Activated CD4-positive, alpha-beta T cell treated with anti-CD3 and anti-CD28 coated beads, Interleukin-2, amount 50 U/mL, for 16 hours (primary cell): ENCODE measurements around the gene TIGAR.

Experiments
- DNase-seq: peaks from one replicate; pipeline ENCODE4 v3.0.0-alpha.2; 2020

TIGAR gene

DNA sequence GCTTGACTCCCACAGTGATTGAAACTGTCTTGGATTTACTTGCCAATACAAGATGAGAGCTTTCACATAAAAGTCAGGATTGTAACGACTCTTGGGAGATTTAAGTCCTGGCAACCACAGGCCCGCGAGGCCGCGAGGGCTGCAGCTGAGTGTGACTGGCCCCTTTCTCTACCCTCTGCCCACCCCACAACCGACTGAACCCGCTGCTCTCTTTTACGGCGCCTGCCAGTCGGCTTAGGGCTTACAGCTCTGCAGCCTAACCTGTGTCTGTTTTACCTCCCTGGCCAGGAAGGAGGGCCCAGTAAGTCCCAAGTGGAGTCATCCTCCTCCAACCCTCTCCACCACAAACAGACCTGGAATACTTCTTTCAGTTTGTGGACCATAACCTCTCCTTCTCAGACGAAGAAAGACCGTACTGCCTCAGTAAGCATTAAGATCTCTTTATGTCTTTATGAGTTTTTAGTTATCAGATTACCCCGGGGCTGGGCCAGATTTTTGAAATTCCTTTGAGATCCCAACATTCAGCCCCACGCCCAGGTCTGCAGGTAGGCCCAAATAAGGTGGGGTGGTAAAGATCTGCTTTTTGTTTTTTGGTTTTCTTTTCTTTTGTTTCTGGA lies 12.6 kb upstream of the TIGAR start:
- DNase-seq: no peak

DNA sequence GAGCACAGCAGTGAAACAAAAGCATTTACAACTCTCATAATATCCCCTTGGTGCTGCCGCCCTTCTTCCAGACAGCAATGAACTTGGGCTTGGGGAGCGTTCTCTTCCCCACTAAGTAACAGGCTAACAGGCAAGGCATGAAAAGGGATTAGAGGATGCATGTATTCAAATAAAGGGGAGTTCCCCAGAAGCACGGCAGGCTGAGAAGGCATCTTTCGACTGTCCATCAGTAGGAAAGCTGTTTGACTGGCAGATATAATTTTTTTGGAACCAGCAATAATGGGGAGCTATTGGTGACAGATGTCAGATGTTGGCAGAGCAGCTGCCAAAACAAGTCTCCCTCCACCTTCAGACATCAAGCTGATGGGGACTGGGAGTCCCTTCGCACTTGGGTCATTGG lies 9.2 kb upstream of the TIGAR start:
- DNase-seq: no peak

DNA sequence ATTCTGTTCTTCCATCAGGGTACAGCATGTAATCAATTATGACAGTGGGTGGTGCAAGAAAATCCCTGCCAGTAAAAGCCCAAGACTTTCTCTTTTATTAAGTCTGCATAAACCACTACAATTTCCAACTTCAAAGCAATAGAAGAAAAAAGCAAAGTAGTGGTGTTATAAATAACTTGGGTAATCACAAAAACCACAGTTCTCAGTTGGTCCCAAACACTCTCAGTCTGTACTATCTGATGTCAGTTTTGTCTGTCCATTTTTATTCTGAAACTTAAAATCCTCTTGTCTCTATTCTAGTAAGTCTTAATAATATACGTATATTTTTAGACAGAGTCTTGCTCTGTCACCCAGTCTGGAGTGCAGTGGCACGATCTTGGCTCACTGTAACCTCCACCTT lies 8.8 kb upstream of the TIGAR start:
- DNase-seq: no peak

DNA sequence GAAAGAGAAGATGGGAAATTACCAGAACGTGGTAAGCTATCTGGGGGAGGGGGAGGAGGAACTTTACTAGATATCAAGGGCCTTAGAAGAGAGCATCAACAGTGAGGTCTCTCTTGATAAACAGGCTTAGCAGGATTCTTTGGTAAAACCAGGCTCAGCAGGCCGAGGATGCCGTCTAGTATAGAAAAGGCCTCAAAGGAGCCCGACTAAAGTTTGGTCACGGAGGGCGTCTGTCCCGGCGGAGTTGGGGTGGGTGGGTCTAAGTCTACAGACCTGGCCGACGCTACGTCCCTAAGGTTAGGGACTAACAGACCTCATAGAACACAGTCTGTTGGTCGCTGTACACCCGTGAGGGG lies 538 bp upstream of the TIGAR start:
- DNase-seq: no peak

DNA sequence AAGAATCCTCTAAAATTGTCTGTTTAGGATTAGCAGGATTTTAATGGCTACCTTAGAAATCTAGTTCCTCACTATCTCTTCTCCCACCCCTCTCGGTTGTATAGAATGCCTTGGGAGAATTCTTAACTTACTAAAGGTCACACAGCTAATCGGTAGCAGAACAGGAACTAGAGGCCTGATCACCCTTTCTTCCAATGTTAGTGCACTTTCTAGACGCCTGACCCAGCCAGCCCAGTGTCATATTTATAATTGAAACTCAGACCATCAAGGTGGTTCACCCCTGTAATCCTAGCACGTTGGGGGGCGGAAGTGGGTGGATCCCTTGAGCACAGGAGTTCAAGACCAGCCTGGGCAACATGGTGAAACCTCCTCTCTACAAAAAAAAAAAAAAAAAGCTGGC lies 1.7 kb downstream of the TIGAR start:
- DNase-seq: no peak

DNA sequence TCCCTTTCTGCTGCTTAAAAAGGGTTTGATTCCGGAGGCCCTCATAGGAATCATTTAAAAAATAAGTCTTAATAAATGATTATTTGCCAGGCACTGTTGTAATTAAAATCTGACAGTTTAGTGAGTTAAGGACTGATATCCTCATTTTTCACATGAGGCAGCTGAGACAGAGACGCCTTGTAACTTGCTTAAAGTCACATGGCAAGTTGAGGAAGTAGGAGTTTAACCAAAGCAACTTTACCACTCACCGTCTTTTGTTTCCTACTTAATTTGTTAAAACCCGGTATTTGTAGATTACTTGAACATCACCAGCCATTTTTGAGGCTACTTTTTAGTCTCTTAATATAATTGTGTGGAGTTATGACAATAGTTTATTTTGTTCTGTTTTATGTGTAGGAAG lies 2.4 kb downstream of the TIGAR start:
- no peak for DNase-seq

DNA sequence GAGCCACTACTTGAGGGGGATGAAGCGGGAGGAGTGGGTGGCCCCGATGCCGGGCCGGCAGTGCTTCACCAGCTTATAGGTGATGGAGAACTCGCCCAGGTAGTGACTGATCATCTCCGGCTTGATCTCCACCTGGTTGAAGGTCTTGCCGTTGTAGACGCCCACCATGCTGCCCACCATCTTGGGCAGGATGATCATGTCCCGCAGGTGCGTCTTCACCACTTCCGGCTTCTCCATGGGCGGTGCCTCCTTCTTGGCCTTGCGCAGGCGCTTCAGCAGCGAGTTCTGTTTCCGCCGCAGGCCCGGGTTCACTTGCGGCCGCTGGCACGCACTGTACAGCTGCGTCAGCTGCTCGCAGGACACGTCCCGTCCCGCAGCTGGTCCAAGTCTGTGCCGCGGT lies 3.4 kb downstream of the TIGAR start:
- DNase-seq: no peak

DNA sequence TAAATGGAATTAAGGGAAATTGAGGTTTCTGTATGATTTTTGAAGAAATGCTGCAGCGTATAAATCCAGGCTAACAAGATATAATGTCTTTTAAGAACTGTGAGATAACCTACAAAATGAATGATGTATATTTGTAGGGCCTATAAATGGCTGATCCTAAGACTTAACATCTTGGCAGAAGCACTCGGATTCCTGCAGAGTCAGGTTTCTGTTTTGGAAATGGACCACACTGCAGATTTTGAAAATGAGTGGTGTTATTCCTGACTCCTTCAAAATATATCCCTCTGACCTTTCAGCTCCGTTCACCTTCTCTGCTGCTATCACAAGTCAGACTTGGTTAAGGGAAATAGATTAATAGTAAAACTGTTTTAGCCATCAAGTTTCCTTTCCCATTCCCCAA lies 5.0 kb downstream of the TIGAR start:
- no peak for DNase-seq

DNA sequence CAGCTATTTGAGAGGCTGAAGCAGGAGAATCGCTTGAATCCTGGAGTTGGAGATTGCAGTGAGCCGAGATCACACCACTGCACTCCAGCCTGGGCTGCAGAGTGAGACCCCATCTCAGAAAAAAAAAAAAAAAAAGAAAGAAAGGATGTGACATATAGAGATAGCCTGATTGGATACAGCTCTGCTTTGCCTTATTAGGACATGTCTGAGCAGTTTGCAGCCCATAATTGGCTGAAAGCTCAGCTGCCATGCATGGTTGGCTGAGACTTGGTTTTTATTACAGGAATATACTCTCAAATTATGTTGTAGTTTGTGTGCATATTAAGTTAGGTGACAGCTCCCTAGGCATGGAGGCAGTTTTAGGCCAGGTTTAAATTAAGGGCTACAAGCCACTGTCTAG lies 6.3 kb downstream of the TIGAR start:
- no peak for DNase-seq

DNA sequence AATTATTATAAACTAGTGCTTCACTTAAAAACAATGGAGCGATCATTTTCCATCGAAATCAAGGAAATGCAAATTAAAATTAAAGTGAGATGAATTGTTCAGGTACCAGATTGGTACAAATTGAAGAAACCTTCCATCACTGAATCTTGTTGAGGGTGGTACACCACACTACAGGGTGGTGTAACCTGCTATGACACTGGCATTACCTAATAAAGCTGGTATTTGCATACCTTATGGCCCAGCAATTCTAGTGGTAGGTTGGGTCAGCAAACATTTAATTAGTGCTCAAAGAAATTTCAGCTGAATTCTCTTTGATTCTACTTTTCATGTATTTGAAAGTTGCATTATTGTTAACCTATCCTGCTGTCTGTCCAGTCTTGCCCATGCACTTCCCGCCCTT lies 9.2 kb downstream of the TIGAR start:
- DNase-seq: no peak

DNA sequence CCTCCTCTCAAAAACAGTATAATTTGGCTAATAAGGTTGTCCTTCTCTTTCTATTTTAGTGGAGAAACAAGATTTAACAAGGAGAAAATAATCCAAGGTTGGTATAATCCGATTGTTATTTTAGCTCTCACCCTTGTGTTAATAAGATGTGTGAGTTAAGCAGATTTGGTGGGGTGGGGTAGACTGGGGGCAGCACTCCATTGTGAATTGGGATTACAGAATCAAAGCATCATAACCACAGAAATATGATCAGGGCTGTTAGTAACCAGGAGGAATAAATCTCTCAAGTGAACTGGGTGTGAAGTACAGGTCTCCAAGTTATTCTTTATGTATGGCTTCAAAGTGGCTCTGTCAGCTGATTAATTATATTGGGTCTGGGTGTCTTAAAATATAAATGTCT lies 10.2 kb downstream of the TIGAR start:
- DNase-seq: no peak

DNA sequence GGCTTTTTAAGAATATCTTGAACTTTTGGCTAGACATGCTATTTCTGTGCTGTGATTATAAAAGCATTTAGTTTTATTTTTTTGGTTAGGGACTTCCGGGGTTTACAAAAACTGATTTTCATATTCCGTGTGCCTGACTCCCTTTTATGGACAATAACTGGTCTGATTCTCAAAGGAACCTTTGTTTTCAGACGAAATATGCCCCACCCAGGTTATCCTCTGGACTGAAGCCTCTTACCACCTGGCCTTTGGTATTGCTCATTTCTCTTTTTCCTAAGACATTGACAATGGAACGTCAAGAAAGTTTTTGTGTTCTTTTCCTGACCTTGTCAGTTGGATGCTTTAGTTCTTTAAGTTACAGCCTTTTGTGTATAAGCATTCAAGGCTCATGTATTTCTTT lies 10.8 kb downstream of the TIGAR start:
- no peak for DNase-seq

DNA sequence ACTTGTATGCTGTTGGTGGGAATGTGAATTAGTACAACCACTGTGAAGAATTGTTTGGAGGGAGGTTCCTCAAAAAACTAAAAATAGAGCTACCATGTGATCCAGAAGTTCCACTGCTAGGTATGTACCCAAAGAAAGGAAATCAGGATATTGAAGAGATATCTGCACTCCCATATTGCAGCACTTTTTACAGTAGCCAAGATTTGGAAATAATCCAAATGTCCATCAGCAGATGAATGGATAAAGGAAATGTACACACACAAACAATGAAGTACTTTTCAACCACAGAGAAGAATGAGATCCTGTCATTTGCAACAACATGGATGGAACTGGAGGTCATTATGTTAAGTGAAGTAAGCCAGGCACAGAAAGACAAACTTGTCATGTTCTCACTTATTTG lies 25.9 kb downstream of the TIGAR start:
- DNase-seq: no peak

DNA sequence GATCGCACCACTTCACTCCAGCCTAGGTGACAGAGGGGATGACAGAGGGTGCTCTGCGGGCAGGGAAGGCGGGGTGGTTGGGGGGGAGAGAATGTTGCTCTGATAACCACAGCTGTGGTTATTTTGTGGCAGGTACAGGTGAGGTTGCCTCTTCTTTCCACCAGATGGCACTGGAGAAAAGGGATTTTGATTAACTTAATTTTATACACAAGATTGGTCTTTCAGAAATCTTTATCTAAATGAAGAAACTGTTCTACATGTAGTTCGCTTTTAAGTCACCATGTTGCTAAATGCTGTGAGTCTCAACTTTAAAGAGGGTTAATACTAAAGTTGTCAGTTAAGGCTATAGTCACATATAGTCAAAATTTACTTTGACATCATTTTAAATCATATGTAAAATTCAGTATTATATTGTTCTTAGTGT lies 32.8 kb downstream of the TIGAR start:
- peak; percentile 40 for DNase-seq

DNA sequence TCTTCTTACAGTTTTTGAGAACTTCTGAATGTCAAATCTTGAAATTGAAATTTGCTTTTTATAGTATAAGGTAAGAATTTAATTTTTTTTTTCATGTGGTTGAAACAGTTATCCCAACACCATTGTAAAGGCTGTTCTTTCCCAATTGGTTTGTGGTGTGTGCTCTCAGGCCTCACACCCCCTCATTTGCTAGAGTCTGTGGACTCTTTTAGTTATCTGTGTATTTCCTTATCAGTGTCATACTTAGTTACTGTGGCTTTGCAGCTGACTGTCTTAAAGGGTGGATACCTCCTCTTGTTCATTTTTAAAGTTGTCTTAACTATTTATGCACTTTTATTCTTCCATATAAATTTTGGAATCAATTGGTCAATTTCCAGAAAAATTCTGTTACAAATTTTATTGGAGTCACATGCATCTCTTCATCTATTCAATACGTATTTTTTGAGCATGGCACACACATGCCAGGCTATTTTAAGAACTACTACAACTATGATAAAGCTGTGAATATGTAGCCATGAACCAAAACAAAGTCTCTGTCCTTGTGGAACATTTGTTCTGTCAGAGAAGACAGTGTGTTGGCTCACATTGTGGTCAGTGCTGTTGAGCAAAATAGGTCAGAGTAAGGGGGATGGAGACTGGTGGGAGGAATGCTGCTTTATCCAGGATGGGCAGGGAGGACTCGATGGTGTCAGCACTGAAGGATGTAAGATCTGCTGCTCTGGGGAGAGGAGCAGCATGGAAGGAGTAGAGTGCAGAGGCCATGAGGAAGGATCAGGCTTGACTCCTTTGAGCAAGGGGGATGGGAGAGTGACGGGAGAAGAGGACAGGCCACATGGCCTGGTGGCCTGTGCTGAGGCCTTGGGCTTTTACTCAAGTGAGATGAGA lies 34.4 kb downstream of the TIGAR start:
- no peak for DNase-seq

DNA sequence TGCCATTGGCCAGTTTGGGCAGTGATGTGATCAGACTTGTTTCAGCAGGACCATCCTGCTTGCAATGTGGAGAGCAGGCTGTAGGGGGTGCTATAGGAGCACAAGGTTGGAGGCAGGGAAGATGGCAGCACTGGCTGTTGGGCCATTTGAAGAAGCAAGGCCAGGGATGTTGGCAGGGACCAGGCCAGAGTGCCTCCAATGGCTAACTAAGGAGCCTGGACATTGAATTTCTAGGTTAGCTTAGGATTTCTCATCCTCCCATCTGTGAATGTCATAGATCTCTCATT lies 35.0 kb downstream of the TIGAR start:
- DNase-seq: peak; percentile 58

DNA sequence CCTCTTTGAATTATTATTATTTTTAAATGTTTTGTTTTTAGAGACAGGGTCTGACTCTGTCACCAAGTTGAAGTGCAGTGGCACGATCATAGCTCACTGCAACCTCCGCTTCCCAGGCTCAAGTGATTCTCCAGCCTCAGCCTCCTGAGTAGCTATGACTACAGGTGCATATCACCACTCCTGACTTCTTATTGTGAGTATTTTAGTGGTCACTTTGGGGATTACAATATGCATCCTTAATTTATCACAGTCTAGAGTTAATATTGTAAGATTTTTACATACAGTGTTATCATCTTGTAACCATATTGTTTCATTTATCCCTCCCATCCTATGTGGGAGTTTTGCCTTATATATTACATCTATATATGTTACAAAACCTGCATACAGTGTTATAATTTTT lies 45.1 kb downstream of the TIGAR start:
- DNase-seq: no peak

DNA sequence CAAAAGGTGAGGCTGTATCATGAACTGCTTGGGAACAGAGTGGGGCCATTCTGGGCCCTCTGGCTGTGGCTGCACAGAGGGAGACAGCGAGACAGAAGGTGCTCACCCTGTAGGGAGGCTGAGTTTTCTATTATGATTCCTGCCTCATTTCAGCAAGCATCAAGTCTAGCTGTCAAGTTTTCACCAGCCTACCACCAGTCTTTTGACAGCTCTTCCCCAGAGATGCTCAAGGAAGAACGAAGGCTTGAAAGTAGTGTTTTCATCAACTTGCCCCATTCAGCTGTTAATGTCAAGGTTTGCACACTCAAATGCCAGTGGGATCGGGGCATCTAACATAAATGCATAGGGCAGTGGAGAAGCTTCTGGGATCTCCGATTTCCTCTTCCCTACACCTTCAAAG lies 48.5 kb downstream of the TIGAR start:
- DNase-seq: no peak

DNA sequence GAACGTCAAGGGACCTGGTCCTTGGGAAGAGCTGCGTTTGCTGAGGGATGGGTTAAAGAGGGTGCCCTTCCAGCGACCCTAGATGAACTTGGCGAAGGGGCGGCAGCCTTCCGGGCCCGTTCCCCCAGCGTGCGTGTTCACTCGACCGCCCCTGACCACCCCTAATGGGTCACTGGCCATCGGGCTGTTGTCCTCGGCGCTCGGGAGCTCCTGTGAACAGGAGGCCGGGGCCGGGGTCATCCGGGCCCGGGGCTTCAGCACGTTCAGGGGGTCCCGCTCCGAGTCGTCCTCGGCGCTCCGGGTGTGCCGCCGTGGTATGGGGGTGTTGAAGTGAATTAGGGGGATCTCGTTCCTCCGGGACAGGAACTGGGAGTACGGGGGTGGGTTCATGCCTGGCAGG lies 49.3 kb downstream of the TIGAR start:
- DNase-seq: no peak

DNA sequence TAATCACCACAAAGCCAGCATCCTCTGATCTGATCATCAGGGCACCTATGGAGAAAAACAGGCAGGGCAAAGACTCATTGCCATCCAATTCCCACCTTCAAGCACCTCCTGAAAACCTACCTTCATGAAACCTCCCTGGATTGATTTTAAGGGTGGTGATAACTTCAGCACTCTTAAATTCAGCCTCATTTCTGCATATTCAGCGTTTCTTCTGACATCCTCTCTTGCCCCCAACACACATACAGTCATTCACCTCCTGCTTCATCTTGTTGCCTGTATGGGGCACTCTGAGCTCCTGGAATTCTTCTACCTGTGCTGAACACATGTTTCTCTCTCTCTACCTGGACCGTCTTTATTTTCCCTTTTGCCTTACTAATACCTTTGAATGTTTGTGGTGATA lies 51.6 kb downstream of the TIGAR start:
- no peak for DNase-seq

DNA sequence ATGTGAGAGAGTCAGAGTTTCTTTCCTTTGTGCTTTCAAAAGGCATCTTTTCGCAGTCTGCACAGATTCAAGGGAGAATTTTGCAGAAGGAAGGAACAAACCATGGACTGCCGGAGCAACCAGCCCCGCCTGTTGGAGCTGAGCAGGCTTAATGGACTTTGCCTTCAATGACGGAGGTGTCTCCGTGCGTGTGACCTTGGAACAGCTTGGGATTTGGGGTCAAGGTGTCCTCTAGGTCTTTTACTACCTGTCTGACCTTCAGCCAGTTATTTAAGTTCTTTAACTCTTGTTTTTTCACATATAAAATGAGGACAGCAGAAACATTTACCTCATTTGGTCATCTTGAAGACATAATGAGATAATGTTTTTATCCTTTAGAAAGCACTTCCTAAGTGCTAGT lies 54.4 kb downstream of the TIGAR start:
- no peak for DNase-seq

DNA sequence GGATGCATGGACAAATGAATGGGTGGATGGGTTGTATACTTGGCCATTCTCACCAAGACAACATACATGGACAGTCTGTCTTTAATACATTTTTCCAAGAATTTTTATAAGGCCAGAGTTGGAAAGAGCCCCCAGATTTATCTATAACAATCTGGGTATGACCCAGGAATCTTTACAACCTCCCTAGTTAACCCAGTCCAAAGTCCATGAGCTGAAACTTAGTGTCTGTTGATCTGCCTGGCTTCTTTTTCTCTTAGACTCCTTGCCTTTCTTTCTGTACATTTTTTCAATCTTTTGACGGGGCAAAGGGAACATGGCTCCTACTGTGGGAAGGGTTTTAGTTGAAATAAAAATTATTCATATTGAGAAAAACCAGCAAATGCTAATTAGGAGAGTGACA lies 57.8 kb downstream of the TIGAR start:
- no peak for DNase-seq

DNA sequence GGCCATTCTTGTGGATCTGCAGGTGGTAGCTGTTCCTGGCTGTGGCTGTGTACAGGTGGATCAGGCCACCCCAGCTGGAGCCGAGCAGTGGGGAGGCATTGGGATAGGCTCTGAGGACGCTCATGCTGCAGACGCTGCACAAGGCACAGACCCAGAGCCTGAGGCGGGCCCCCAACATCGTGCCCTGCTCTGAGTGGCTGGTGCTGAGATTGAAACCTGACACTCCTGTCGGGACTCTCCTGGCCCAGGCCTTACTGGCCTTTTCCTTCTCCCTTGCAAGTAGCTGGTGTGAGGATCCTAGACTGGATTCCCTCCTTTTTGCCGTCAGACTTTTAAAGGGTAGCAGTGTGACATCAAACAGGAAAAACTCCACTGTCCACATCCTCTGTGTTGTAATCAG lies 58.4 kb downstream of the TIGAR start, which contains the start of gene FGF23:
Gene FGF23 (minus strand): TSS at position 308 of the 400 bp plus-strand sequence. CDS start 130 bp downstream, at position 178.
- no peak for DNase-seq

DNA sequence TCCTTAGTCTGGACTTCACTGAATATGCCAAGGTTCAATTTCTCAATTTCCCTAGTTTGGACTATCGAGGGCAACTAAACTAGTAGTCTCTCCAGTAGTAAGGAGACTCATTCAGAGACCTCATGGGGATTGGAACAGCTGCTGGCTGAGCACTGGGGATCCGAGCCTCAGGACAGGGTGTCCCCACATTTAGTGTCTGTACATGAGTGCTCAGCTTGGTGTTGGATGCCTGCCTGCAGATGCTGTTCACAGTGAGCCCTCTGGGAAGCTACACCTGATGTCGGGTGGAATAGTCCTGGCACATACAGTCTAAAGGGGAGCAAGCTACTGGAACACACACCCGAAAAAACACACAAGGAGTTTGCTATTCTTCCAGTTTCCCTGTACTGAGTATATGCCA lies 59.3 kb downstream of the TIGAR start:
- DNase-seq: no peak

DNA sequence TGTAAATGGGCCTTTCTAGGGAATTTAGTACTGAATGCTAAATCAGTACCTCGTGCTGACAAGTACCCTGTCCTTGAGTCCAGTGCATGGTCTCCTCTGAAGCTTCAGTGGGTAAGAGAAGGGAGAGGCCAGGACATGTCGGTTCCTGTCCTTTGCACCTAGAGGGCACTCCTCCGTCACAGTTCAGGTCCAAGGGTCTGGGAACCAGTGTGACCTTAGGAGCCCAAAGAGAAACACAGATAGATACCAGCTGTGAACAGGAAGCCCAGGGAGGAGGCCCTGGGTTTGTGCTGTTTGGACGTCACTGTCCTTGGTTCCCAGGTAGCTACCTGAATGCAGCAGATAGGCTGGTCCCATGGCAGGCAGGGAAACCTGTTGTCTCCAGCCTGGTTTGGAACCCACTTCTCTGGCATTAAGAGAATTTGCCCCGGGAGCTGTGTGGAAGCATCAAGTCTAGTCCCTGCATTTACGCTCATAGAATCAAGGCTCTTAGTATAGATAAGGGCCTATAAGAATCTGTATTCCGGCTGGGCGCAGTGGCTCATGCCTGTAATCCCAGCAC lies 62.4 kb downstream of the TIGAR start:
- DNase-seq: no peak
